Hematopoietic multipotent progenitor cell treated with erythropoietin and hydrocortisone succinate and interleukin-3 and kit ligand, for 6 days (in vitro differentiated cells): Measurements from ENCODE around the gene GTPBP6.
"Not testable (repeated sequence)": the region's sequence is repeated elsewhere in the genome, so short reads cannot be mapped to it uniquely, and the experiment has no call there.

ENCODE experiments used
- DNase-seq: peaks from one replicate; pipeline ENCODE4 v3.0.0-alpha.2; 2015

GTPBP6 gene

GRCh38 chrX:334331-334891, 15.8 kb upstream of the GTPBP6 start:
- DNase-seq: no peak

GRCh38 chrX:333611-334311, 15.2 kb upstream of the GTPBP6 start:
- DNase-seq: no peak

GRCh38 chrX:332916-333610, 14.5 kb upstream of the GTPBP6 start:
- DNase-seq: no peak

- no peak for DNase-seq
These were observed 13.9 kb upstream of the GTPBP6 start for GRCh38 chrX:332496-332860.

GRCh38 chrX:331825-332495, 13.4 kb upstream of the GTPBP6 start:
- DNase-seq: no peak

- peak; percentile 12 for DNase-seq
These were observed 12.7 kb upstream of the GTPBP6 start for GRCh38 chrX:331151-331824.

- DNase-seq: no peak
These were observed 12.1 kb upstream of the GTPBP6 start for GRCh38 chrX:330726-331150.

- DNase-seq: not testable (repeated sequence)
These were observed 11.6 kb upstream of the GTPBP6 start for GRCh38 chrX:330141-330725.

GRCh38 chrX:329291-329910, 10.8 kb upstream of the GTPBP6 start:
- DNase-seq: no peak

GRCh38 chrX:327660-328126, 9.1 kb upstream of the GTPBP6 start:
- no peak for DNase-seq

GRCh38 chrX:324664-325063, 6.1 kb upstream of the GTPBP6 start:
- DNase-seq: not testable (repeated sequence)

- peak; percentile 77 for DNase-seq
These were observed 5.4 kb upstream of the GTPBP6 start for GRCh38 chrX:323721-324628.

- peak; percentile 51 for DNase-seq
These were observed 1.7 kb upstream of the GTPBP6 start for GRCh38 chrX:320126-320783.

- DNase-seq: no peak
These were observed 1.1 kb upstream of the GTPBP6 start for GRCh38 chrX:319579-320125.

GRCh38 chrX:318068-318738, 393 bp downstream of the GTPBP6 start:
- peak; percentile 100 for DNase-seq

GRCh38 chrX:317424-318067, 1.1 kb downstream of the GTPBP6 start:
- peak; percentile 27 for DNase-seq

- no peak for DNase-seq
These were observed 2.0 kb downstream of the GTPBP6 start for GRCh38 chrX:316351-317325.
